HG03378 (cell line): ENCODE data around the gene SLC26A11.

Experiments used
- ATAC-seq: cut with Tn5 transposase; IDR thresholded peaks from one replicate; pipeline ENCODE4 v1.9.1; 2021; ENCODE audit warnings: mild to moderate bottlenecking, moderate library complexity; ENCODE audit not compliant: unreplicated experiment

The SLC26A11 gene

DNA sequence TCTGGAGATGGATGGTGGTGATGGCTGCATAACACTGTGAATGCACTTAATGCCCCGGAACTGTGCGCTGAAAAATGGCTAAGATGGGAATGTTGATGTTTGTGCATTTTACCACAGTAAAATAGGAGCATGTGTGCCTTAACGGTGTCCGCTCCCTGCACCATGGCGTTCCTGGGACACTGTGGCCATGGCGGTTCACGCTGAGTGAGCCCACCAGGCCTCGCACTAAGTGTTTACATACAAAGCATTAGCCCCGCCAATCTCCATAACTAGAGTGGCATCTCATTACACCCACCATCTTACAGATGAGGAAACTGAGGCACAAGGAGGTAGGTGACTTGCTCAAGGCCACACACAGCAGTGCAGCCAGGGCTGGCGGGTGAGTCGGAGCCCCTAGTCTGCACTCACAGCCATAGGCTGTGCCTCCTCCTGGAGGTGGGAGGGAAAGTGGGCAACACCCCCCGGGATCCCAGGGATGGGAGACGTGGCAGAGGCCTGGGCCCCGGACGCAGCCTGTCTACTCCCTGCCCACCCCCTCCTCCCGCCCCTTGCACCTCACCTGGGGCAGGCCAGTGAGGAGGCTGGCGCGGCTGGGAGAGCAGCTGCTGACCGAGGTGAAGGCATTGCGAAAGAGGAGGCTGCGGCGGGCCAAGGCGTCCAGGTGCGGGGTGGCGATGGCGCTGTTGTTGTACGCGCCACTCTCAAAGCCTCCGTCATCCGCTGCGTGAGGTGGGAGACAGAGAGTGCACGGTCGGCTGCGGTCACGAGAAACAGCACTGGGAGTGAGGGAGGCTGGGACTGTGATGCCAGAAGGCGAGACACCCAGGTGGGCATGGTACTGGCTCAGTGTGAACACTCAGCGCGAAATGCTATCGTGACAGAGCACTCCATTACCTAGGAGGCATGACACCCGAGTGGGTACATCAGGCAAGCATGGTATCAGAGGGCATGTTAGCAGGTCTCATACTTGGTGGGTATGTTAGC, 3.5 kb upstream of the SLC26A11 start:
- ATAC-seq, result no peak

- ATAC-seq, result no peak
Observed at GRCh38 chr17:80217703-80218362, 2.4 kb upstream of the SLC26A11 start.

GRCh38 chr17:80218391-80218790, 1.8 kb upstream of the SLC26A11 start:
- ATAC-seq, result no peak

- ATAC-seq, result peak; percentile 58
Observed at GRCh38 chr17:80219013-80219762, 1.0 kb upstream of the SLC26A11 start.

- peak; percentile 11 for ATAC-seq
Observed at GRCh38 chr17:80219763-80220053, 519 bp upstream of the SLC26A11 start.

GRCh38 chr17:80220736-80221215, 549 bp downstream of the SLC26A11 start:
- no peak for ATAC-seq

GRCh38 chr17:80221351-80222105, 1.3 kb downstream of the SLC26A11 start:
- no peak for ATAC-seq

DNA sequence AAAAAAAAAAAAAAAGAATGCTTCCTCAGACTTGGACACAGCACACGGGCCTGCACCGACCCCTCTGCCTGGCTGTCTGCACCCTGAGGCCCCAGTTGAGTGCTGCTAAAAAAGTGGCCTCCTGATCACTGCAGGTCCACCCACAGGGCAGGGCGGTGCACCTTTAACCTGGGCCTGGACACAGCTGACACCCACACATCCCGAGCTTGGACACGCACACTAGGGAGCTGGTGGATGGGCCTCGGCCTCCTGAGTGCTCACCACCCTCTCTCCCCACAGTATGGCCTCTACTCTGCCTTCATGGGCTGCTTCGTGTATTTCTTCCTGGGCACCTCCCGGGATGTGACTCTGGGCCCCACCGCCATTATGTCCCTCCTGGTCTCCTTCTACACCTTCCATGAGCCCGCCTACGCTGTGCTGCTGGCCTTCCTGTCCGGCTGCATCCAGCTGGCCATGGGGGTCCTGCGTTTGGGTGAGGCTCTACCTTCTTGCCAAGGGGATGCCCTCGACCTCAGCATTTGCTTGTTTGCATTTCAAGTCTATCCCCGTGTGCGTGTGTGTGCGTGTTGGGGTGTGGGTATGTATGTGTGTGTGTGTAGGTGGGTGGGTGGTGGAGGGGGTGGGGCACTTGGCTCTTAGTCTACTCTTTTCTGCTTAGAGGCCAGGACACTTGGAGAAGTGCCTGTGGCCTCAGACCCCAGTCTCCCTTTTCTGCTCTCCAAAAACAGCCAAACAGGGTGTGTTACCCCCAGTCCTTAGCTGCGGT, 2.3 kb downstream of the SLC26A11 start:
- ATAC-seq, result no peak

DNA sequence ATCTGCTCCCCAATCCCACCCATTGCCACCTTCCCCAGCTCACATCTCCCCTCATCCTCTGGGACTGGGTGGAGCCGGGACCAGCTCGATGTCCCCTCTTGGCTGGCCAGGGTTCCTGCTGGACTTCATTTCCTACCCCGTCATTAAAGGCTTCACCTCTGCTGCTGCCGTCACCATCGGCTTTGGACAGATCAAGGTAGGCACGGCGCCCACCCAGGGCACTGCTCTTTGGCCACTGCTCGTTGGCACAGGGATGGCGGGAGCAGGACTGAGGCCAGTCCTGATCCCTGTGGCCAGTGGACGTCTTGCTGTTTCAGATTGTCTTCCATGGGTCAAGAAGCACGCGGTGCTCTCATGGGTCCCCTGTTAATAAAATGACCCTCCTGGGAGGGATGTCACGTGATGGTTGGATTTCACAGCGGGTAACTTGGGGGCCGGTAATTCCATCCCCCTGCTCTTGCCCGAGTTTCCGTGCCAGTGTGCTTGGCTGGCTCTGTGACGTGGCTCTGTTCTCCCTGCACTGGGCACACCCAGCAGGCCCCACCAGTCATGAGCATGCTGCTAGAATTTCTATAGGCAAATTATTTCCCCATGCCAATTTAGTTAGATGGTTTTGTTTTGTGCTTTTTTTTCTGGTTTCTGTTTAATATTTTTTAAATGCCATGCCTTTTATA, 3.1 kb downstream of the SLC26A11 start:
- no peak for ATAC-seq

DNA sequence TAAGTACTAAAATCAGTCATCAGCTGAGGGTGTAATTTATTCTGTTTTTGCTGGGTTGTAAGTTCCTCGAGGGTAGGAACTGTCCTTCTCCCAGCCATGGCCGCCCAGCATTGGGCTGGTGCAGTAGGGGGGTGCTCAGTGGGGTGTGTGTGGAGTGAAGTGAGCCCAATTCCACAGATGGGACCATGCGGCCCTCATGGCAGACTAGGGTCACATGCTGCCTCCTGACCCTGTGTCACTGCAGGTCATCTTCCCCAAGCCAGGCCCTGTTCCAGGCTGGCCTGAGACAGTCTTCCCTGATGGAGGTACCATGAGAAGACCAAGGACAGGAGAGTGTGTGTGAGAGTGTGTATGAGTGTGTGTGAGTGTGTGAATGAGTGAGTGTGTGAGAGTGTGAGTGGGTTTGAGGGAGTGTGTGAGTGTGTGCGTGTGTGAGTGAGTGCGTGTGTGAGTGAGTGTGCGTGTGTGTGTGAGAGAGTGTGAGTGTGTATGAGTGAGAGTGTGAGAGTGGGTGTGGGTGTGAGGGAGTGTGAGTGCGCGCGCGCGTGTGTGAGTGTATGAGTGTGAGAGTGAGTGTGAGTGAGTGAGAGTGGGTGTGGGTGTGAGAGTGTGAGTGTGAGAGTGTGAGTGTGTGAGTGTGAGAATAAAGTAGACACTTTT, 3.7 kb downstream of the SLC26A11 start:
- no peak for ATAC-seq

DNA sequence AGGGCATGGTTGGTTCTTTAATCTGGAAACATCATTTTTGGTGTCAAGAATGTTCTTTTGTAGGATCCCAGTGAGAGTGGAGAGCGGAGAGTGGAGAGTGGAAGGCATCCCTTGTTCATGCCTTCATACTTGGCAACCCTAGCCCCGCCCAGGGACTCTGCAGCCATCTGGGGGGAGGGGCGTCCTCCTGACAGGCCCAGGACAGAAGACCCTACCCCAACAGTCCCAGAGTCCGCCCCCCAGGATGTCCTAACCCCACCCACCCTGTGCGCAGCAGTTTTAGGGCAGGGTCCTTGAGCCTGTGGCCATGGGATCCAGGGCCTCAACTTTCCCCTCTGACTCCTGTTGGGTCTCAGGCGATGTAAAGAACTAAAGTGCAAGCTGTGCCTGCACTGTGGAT, 4.5 kb downstream of the SLC26A11 start:
- no peak for ATAC-seq

- ATAC-seq, result no peak
Observed at GRCh38 chr17:80225230-80225629, 5.0 kb downstream of the SLC26A11 start.

- no peak for ATAC-seq
Observed at GRCh38 chr17:80227156-80227555, 6.9 kb downstream of the SLC26A11 start.

DNA sequence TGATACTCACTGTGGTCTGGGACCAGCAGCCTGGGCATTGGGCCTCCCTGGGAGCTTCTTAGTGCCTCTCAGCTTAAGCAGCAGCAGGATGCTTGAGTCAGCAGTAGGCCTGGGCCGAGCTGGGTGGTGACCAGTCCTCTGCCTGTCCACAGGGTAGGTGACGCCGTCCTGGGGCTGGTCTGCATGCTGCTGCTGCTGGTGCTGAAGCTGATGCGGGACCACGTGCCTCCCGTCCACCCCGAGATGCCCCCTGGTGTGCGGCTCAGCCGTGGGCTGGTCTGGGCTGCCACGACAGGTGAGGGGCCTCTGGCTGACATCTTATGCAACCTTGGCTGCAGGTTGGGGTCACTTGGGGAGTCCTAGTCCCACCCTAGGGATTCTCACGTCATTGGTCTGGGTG, 7.4 kb downstream of the SLC26A11 start:
- ATAC-seq, result no peak

GRCh38 chr17:80228477-80228876, 8.2 kb downstream of the SLC26A11 start:
- ATAC-seq, result no peak

- no peak for ATAC-seq
Observed at GRCh38 chr17:80229011-80229410, 8.8 kb downstream of the SLC26A11 start.

GRCh38 chr17:80232438-80232837, 12.2 kb downstream of the SLC26A11 start:
- no peak for ATAC-seq

DNA sequence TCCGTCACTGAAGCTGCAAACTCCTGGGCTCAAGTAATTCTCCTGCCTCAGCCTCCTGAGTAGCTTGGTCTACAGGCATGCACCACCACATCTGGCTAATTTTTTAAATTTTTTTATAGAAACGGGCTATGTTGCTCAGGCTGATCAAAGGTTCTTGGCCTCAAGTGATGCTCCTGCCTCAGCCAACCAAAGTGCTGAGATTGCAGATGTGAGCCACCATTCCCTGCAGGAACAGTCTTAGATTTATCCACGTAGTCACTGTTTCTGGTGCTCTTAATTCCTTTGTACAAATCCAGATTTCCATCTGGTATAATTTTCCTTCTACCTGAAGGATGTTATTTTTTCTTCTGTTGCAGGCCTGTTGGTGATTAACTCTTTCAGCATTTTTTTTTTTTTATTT, 13.0 kb downstream of the SLC26A11 start:
- ATAC-seq, result no peak

DNA sequence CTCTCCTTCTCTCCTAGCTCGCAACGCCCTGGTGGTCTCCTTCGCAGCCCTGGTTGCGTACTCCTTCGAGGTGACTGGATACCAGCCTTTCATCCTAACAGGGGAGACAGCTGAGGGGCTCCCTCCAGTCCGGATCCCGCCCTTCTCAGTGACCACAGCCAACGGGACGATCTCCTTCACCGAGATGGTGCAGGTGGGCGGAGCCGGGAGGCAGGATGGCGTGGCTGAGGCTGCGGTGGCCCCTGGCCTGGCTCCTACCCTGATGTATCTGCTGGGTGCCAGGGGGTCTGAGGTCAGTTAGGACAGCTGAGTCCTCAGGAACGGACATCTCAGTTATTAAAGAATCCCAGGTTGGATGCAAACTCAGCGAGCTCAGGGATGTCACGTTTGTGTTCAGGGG, 16.7 kb downstream of the SLC26A11 start:
- ATAC-seq, result no peak
